Uterus (tissue), 4 donors: ENCODE measurements around the gene SMYD4. TPM values are rescaled to one million over a fixed set of nuclear protein-coding genes. Genes with fewer than 3 reads are reported as not detected.

Source experiments
- DNase-seq, 2 donors: peaks; one replicate each; pipeline ENCODE4 v3.0.0-alpha.2; 2019 to 2020
- H3K27ac ChIP-seq, 2 donors: fragments of 200-600 bp; sonication (generic); 1 replicate in 1 of 2; 2 replicates in 1 of 2; pipeline ENCODE4 v1.5.1; 2016 to 2018
- H3K27me3 ChIP-seq, 2 donors: fragments of 200-600 bp; sonication (generic); one replicate each; pipeline ENCODE4 v1.5.1; 2018 to 2019; ENCODE audit warnings: control low read depth in 1 of 2
- H3K36me3 ChIP-seq, 2 donors: fragments of 200-600 bp; sonication (generic); one replicate each; pipeline ENCODE4 v1.5.1; 2019; ENCODE audit warnings: control low read depth in 1 of 2
- H3K4me1 ChIP-seq, 2 donors: fragments of 200-600 bp; sonication (generic); one replicate each; pipeline ENCODE4 v1.5.1; 2018 to 2019; ENCODE audit warnings: control low read depth in 1 of 2
- H3K4me3 ChIP-seq, 2 donors: fragments of 200-600 bp; sonication (generic); 1 replicate in 1 of 2; 2 replicates in 1 of 2; pipeline ENCODE4 v1.5.1; 2018 to 2019; ENCODE audit warnings: mild to moderate bottlenecking in 1 of 2
- H3K9me3 ChIP-seq, 2 donors: fragments of 200-600 bp; sonication (generic); one replicate each; pipeline ENCODE4 v1.5.1; 2019; ENCODE audit warnings: control low read depth in 1 of 2
- CTCF ChIP-seq, 4 experiments: fragments of 200-600 bp in 2 of 4; fragments of 450-650 bp in 2 of 4; sonication (generic) in 2 of 4; IDR thresholded peaks; one replicate each; pipeline ENCODE4 v1.5.1; 2016 to 2019; ENCODE audit warnings: antibody characterized with exemption in 4 of 4, mild to moderate bottlenecking in 2 of 4, moderate library complexity in 1 of 4
- POLR2A ChIP-seq, 2 donors: fragments of 450-650 bp; IDR thresholded peaks; one replicate each; pipeline ENCODE4 v1.6.1; 2016; ENCODE audit warnings: antibody characterized with exemption in 2 of 2, mild to moderate bottlenecking in 1 of 2, moderate library complexity in 1 of 2
- intact Hi-C: fragments of 100-400 bp; cut with DNase I; formaldehyde crosslinking; loops from one replicate; pipeline ENCODE4 v1.15.1; 2023; ENCODE audit warnings: low total_unique reads
- total RNA-seq, 4 donors: library from RNA; depleted of rRNA in 3 of 4; stranded (reverse); fragments of >200 nt in 3 of 4; gene quantifications; one replicate each; pipeline versions ENCODE4 v1.1.0 to v1.2.4, GENCODE V29; 2014 to 2023
- donor health status: DM: yes; HTN: yes; CAD: no.

Gene SMYD4
- total RNA-seq, 4 donors from 2014 or later = 19.1 to 101 (median 30.5) TPM

DNA sequence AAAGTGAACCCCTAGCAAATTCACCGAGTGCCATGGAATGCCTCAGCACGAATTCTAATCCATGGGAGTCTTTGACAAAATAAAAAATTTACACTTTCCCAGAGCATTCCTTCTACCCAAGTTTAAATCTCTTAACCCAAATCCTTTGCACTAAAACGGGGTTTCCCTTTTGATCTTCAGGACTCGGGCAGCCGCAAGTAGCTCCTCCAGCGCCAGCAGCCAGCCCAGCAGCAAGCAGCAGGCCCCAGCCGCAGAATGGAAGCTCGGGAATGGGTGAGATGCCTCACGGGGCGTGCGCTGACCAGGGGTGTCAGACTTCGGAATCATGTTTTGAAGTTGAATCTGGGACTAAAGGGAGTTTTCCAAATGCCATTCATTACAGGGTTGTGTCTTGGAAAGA lies 42.6 kb upstream of the SMYD4 start:
- H3K4me3 ChIP-seq = no peak overlapping the region
- no peaks in the 10 kb centered on the region for H3K27me3 ChIP-seq
- no peaks in the 10 kb centered on the region for H3K4me1 ChIP-seq
- H3K36me3 ChIP-seq = no peaks in the 10 kb centered on the region
- no peak overlapping the region for H3K27ac ChIP-seq
- intact Hi-C loops = no loop called here
- DNase-seq = no peak
- TF ChIP-seq CTCF (IDR thresholded peaks at IDR 0.05) (no peak), POLR2A (IDR thresholded peaks at IDR 0.05) (no peak)
- H3K9me3 ChIP-seq = no peaks in the 10 kb centered on the region

GRCh38 chr17:1871756-1872155 lies 42.1 kb upstream of the SMYD4 start:
- no peaks in the 10 kb centered on the region for H3K36me3 ChIP-seq
- H3K27ac ChIP-seq = no peak overlapping the region
- TF ChIP-seq POLR2A (IDR thresholded peaks at IDR 0.05) = no peak
- TF ChIP-seq CTCF (IDR thresholded peaks at IDR 0.05) = no peak
- no peaks in the 10 kb centered on the region for H3K27me3 ChIP-seq
- H3K4me1 ChIP-seq = no peaks in the 10 kb centered on the region
- no peak overlapping the region for H3K4me3 ChIP-seq
- DNase-seq = no peak
- intact Hi-C loops = no loop called here
- no peaks in the 10 kb centered on the region for H3K9me3 ChIP-seq

- Histone ChIP-seq H3K4me1 (no peaks in the 10 kb centered on the region), H3K36me3 (no peaks in the 10 kb centered on the region), H3K4me3 (no peak overlapping the region), H3K9me3 (no peaks in the 10 kb centered on the region), H3K27ac (no peak overlapping the region), H3K27me3 (no peaks in the 10 kb centered on the region)
- TF ChIP-seq CTCF (IDR thresholded peaks at IDR 0.05) (no peak), POLR2A (IDR thresholded peaks at IDR 0.05) (no peak)
- no peak for DNase-seq
- intact Hi-C loops = no loop called here
Measured at GRCh38 chr17:1870592-1870991, 40.9 kb upstream of the SMYD4 start.

GRCh38 chr17:1868090-1868489 lies 38.4 kb upstream of the SMYD4 start:
- no peak for TF ChIP-seq CTCF (IDR thresholded peaks at IDR 0.05)
- no peaks in the 10 kb centered on the region for H3K27me3 ChIP-seq
- intact Hi-C loops = no loop called here

GRCh38 chr17:1867307-1867706 lies 37.6 kb upstream of the SMYD4 start:
- H3K36me3 ChIP-seq = no peaks in the 10 kb centered on the region
- H3K27ac ChIP-seq = no peak overlapping the region
- H3K27me3 ChIP-seq = no peaks in the 10 kb centered on the region
- intact Hi-C loops = no loop called here
- no peaks in the 10 kb centered on the region for H3K4me1 ChIP-seq
- H3K9me3 ChIP-seq = no peaks in the 10 kb centered on the region
- DNase-seq = no peak
- no peak for TF ChIP-seq POLR2A (IDR thresholded peaks at IDR 0.05)
- TF ChIP-seq CTCF (IDR thresholded peaks at IDR 0.05) = no peak
- H3K4me3 ChIP-seq = no peak overlapping the region

More at GRCh38 chr17:1868090-1868489, 38.4 kb upstream of the SMYD4 start:
- no peak overlapping the region for H3K27ac ChIP-seq
- no peaks in the 10 kb centered on the region for H3K9me3 ChIP-seq
- H3K4me1 ChIP-seq = no peaks in the 10 kb centered on the region
- DNase-seq = no peak
- H3K36me3 ChIP-seq = no peaks in the 10 kb centered on the region
- no peak overlapping the region for H3K4me3 ChIP-seq
